PC-9 (cell line): ENCODE data around the gene HOXD10.

Source experiments
- CTCF ChIP-seq: fragments of 200-600 bp; sonication (generic); conservative IDR thresholded peaks from 2 replicates; pipeline ENCODE4 v1.6.1; 2017; ENCODE audit warnings: mixed run types, antibody characterized with exemption, mild to moderate bottlenecking, moderate library complexity
- EZH2 ChIP-seq: fragments of 200-600 bp; sonication (generic); IDR thresholded peaks from 2 replicates; pipeline ENCODE4 v1.8.0; 2017; ENCODE audit warnings: antibody characterized with exemption, low read depth

GRCh38 chr2:176137252-176137580 lies 20.6 kb downstream of the HOXD10 start:
- TF ChIP-seq CTCF = no peak
- TF ChIP-seq EZH2 = no peak
